ENCODE measurements around the gene TMEM238L.
"Not testable (repeated sequence)": the region's sequence is repeated elsewhere in the genome, so short reads cannot be mapped to it uniquely, and the experiment has no call there.

TMEM238L gene

GRCh38 chr17:10803830-10804475 lies at the start of gene TMEM238L:
Gene TMEM238L (minus strand): TSS chr17:10804099. CDS start chr17:10803963, 136 bp downstream.
- no peak for DNase-seq

GRCh38 chr17:10846636-10847035 lies 42.7 kb upstream of the TMEM238L start:
- not testable (repeated sequence) for DNase-seq

- DNase-seq = no peak
Measured at GRCh38 chr17:10845388-10845751, 41.5 kb upstream of the TMEM238L start.

GRCh38 chr17:10844621-10845387 lies 40.9 kb upstream of the TMEM238L start:
- DNase-seq = no peak

GRCh38 chr17:10843811-10844210 lies 39.9 kb upstream of the TMEM238L start:
- DNase-seq = no peak

- DNase-seq = no peak
Measured at GRCh38 chr17:10842658-10843057, 38.8 kb upstream of the TMEM238L start.

GRCh38 chr17:10838682-10839081 lies 34.8 kb upstream of the TMEM238L start:
- DNase-seq = no peak

- DNase-seq = no peak
Measured at GRCh38 chr17:10837921-10838320, 34.0 kb upstream of the TMEM238L start, which contains the start of gene PIRT. Gene PIRT (minus strand): TSS chr17:10838087. CDS start chr17:10825645, 12,442 bp downstream.

- no peak for DNase-seq
Measured at GRCh38 chr17:10836966-10837590, 33.2 kb upstream of the TMEM238L start.

GRCh38 chr17:10836145-10836544 lies 32.2 kb upstream of the TMEM238L start:
- no peak for DNase-seq

GRCh38 chr17:10831696-10832095 lies 27.8 kb upstream of the TMEM238L start:
- DNase-seq = no peak

- no peak for DNase-seq
Measured at GRCh38 chr17:10827898-10828552, 24.1 kb upstream of the TMEM238L start.

GRCh38 chr17:10824874-10825273 lies 21.0 kb upstream of the TMEM238L start:
- no peak for DNase-seq

- DNase-seq = no peak
Measured at GRCh38 chr17:10821770-10822169, 17.9 kb upstream of the TMEM238L start.

- no peak for DNase-seq
Measured at GRCh38 chr17:10821054-10821453, 17.2 kb upstream of the TMEM238L start.

GRCh38 chr17:10815319-10815718 lies 11.4 kb upstream of the TMEM238L start:
- DNase-seq = no peak

GRCh38 chr17:10814075-10814474 lies 10.2 kb upstream of the TMEM238L start:
- no peak for DNase-seq

GRCh38 chr17:10812674-10813073 lies 8.8 kb upstream of the TMEM238L start:
- DNase-seq = no peak

GRCh38 chr17:10809605-10810004 lies 5.7 kb upstream of the TMEM238L start:
- no peak for DNase-seq

- DNase-seq = no peak
Measured at GRCh38 chr17:10807704-10808128, 3.8 kb upstream of the TMEM238L start.

GRCh38 chr17:10806545-10807262 lies 2.8 kb upstream of the TMEM238L start:
- no peak for DNase-seq

- no peak for DNase-seq
Measured at GRCh38 chr17:10805911-10806310, 2.0 kb upstream of the TMEM238L start.

- no peak for DNase-seq
Measured at GRCh38 chr17:10804546-10804945, 647 bp upstream of the TMEM238L start.
